ENCODE measurements around the gene PDCD2.

GRCh38 chr6:170564936-170565530 lies 19.4 kb downstream of the PDCD2 start:
- TF ChIP-seq BACH2 (CRISPR knock-in tag; IDR thresholded peaks at IDR 0.05; ENCODE audit: borderline replicate concordance) (no peak), PATZ1 (CRISPR knock-in tag; IDR thresholded peaks at IDR 0.05; ENCODE audit: borderline replicate concordance) (no peak), ARNTL (CRISPR knock-in tag; IDR thresholded peaks at IDR 0.05; ENCODE audit: borderline replicate concordance, low read depth) (no peak), ESRRG (CRISPR knock-in tag; IDR thresholded peaks at IDR 0.05) (no peak), CREB5 (CRISPR knock-in tag; IDR thresholded peaks at IDR 0.05; ENCODE audit: low read depth) (no peak), CSRNP3 (CRISPR knock-in tag; IDR thresholded peaks at IDR 0.05) (no peak)
